Measurements from ENCODE around the gene COL4A2.
"Not testable (repeated sequence)": the region's sequence is repeated elsewhere in the genome, so short reads cannot be mapped to it uniquely, and the experiment has no call there.

Gene COL4A2

DNA sequence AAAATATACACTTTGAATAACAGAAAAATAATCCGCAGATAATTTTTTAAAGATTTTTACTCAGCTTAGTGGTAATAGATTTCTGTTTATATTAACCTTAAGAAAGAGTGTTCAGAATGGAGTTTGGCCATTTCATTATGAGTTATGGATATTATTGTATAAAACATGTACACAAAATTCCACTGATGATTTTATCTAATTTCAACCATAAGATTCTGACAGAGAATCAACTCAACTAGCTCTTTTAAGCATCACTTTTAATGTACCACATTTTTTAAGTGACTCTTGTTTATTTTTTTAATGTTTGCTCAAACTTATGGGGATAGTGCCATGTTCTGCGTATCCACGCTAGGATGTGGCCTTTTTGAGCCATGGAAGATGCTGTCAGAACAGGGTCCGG is 75.7 kb downstream of the COL4A2 start:
- no peak for DNase-seq

DNA sequence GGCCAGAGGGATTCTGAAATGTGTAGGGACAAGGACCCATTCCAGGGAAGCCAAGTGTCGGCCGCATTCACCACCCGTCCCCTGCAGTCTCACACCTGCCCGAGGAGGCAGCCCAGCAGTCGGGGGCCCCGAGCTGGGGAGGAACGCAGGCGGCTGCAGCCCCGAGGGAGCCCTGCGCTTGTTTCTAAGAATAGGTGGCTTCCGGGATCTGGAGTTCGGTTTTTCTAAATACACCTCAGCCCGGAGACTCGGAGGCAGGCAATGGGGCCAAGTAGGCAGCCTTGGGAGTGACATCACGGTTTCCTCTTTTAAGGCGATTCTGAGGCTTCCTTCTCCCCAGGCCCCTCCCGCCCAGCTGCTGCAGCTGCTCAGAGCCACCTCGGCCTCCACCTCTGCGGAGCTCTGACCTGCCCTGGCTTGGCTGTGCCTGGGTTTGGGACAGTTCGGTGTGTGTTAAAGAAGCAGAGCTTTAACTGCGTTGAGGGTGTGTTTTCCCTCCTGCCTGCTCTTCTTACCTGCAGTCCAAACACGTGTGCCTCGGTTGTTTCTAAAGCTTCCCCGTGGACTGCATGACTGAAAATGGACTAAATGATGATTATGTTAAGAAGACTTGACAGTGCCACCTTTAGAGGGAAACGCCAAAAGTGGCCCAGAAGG is 80.5 kb downstream of the COL4A2 start:
- DNase-seq, result no peak

DNA sequence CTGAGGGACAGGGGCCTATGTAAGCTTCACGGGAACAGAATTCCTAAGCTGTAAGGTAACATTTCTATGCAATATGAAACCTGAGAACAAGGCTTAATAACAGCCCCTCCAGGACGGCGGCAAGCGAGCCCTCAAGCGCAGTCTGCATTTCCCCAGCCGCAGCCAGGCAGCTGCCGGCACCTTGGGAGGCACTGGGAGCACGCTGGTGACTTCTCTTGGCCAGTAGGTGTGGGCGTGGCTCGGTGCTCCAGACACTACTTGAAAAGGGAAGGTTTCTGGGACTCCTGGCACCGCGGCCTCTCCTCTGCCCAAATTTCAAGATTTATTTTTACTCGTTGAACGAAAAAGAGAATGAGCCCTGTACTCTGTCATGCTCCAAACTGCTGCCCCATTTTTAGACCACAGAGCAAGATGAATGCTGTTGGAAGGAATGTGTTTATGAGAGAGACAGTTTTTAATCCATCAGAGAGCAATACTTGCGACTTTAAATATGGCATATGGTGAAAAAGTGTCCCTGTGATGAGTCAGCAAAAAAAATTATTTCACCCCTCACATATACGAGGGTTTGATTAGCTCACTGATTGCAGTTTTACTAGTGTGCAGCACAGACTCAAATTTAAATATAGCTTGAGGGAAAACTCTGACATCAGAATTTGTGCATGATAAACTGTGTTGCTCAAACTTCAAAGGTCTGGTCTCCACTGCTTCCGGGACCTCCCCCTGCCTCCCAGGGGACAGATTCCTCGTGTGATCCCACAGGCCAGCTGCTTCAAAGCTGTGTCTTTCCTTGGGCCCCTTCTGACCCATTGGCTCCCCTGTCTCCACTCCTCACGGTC is 81.2 kb downstream of the COL4A2 start:
- no peak for DNase-seq

DNA sequence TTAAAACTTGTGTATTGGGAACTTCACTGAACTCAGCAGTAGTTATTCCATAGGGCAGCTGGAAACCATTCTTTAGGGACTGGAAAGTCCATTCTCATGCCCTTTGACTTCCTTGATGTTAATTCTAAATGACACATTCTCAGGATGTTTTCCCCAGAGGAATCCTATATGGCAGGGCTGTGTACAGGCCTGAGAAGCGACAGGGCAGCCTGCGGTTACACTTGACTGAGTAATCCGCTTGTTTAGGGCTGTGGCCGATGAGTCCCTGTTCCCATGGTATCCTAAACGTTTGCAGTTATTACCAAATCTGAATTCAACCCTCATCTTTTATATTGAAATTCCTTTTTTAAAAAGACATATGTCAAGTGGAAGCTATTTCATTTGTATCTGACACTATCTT is 83.5 kb downstream of the COL4A2 start:
- DNase-seq, result no peak

DNA sequence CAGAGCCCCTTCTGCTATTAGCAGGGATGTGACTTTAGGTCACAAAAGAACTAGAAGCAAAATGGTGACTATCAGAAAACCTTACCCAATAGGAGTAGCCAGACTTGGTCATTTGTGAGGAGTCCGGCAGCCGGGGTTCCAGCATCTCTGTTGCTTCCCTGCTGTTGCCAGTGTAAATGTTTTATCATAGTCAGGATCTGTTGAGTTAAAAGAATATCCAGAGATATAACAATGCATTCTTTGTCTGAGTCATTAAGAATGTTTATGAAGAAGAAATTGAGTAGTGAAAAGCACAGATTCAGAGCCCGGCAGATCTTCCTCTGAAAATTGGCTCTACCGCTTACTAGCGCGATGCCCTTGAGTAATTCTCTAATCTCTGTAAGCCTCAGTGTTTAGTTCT is 84.2 kb downstream of the COL4A2 start:
- no peak for DNase-seq

DNA sequence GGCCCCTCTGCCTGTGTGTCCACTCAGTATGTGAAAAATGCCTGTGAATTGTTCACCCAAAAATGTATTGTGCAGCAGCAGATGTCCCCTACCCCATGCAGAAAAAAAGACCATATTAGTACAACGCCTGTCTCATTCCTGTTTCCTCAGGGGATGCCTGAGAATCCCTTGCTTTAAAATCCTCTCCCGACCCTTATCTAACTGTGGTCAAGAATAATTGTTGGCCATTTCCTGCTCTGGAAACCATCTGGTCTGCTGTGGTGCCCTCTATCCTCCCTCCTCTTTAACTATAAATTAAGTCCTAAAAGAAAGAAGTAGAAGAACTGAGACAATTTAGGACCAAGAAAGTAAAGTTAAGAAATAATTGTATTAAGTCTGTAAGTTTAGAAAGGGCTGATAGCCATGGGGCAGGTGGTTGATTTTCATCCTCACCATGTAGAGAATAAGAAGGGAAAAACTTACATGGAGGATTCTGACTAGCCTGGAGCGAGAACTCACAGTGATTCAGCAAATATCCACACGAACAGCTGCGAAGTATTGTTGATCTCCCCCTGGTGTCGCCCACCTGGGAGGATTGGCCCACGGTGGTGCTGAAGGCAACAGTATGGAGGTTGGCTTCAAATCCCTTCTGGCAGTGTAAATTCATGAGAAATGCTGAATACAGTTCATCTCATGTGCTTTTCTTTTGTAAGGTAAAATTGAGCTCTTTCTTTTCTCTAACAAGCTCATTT is 85.6 kb downstream of the COL4A2 start:
- DNase-seq, result no peak

DNA sequence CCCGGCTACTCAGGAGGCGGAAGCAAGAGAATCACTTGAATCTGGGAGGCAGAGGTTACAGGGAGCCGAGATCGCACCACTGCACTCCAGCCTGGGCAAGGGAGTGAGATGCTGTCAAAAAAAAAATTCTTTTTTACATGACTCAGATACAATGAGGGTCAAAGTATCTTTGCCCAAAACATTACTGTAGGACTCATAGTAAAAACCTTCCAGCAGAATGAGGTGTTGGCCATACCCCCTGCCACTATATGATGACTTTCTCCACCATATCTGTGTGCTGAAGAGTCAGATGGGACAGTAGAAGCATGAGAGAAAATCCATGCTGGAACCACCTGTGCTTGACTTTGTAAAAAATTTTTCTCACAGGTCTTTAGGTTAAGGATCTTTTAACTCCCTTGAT is 86.7 kb downstream of the COL4A2 start:
- no peak for DNase-seq

DNA sequence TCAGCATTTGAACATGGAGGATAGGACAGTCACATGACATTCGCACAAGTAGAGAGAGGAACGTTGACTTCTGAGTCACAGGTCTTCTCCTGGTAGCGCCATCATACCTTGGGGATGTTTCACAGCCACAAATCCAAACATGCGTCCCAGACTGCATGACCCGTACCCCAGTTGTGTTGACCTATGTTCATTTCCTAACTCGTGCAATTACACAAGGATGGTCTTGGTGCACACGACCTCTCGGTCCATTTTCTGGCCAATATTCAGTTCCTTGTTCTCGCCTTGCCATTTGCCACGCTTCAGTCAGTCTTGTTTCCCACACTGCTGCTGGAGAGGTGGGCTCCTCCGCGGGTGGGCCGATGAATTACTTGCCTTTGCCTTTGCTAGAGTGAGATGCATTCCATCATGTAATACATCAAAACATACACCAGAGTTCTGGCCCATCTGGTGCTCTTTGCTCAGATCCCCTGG is 87.3 kb downstream of the COL4A2 start:
- DNase-seq, result no peak

DNA sequence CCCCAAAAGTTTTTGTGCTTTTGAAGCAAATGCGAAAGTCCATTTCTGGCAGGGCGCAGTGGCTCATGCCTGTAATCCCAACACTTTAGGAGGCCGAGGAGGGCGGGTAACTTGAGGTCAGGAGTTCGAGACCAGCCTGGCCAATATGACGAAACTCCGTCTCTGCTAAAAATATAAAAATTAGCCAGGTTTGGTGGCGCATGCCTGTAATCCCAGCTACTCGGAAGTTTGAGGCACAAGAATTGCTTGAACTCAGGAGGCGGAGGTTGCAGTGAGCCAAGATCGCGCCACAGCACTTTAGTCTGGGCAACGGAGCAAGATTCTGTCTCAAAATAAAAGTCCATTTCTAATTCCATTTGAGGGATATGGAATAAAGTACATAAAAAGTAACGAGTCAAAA is 88.5 kb downstream of the COL4A2 start:
- DNase-seq, result not testable (repeated sequence)

DNA sequence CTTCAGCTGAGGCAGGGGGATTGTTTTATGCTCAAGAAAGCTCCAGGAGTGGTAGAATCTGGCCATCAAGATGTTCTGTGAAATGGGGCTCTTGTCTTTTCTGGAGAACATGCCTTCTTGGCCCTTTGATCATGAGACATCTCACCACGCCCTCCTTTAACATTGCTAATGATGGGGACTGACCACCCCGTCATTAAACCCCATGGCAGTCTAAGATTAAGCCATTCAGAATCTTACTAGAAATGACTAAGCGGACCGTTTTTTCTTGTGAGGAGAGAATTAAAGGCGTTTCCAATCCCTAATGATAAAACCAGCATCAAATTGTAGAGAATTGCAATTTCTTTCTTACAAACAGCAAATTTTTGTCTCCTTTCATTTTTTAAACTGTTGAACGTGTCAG is 89.4 kb downstream of the COL4A2 start:
- DNase-seq, result no peak

DNA sequence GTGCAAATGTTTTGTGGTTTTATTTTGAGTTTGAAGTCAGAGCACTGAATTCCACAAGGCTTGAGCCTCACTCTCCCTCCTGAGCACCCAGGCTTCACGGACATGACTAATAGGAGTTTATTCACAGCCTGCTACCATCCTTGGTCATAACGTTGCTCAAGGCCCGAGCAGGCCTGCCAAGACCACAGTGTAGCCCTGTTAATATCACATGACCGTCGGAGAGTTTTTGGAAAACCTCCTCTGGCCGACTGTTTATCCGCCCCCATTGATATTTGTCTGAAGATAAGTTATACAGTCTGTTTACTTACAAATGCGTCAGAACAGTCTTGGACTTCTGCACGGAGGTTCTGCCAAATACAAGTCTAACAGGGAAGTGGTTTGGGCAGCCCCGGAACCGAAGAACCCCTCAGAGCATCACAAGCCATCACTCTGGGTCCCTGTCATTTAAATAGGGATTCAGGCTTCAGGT is 89.9 kb downstream of the COL4A2 start:
- DNase-seq, result no peak

DNA sequence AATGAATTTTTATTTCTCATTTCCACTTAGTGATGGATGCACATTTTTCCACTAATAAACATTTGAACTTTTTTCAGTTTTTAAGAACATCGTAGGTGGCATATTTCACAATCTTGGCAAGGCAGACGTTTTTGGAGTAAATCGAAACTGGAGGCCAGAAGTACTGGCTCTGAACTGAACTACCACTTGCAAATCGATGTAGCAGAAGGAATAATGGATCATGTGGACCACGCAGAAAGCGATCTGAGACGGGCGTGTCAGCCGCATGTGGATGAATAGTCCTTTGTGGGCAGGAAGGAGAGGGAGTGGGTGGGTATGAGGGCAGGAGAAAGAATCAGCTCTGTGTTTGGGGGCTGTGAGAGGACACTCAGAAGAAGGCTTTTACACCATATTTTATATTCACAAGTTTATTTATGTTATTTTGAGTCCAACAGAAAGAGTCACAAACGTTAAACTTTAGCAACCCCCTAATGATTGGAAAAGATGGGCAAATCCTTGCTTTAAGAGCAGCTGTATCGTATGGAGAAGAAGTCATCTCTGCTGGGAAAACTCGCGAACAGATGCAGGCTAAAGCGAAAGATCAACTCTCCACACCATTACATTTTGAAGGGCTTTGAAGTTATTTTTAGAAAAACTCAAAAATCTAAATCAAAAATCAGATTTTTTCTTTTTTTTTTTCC is 90.5 kb downstream of the COL4A2 start:
- DNase-seq, result no peak

DNA sequence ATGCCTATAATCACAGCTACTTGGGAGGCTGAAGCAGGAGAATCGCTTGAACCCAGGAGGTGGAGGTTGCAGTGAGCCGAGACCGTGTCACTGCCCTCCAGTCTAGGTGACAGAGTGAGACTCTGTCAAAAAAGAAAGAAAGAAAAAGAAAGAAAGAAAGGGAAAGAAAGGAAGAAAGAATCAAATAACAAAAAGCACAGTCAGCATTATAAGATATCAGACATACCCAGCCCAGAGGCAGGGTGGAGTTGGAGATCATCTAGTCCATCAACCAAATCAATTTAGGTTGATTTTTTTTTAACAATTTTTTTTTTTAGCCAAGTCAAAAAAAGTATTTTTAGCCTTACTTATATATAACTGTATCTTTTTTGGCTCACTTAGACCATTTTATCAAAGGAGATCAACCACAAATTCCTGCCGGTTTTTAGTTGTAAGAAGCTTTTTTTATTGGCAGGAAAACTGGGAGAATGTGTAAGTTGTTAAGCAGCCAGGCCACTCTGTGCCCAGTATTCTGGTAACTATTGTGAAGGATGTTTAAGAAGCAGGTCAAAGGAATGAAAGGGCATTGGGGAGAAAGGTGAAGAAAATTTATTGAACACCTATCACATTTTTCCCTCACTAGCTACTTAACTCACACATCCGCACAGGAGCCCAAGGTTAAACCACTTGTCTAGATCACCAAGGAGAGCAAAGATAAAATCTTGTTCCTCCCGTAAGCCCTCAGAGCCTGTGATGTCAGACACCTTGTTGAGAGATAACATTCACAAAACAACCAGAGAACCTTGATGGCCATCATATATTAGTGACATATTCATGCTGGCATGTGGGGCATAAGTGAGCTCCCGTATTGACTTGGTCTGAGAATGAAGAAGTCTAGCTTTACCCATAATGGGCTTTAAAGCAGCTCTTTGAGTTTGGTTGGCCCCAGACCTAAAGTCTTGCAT is 91.8 kb downstream of the COL4A2 start:
- DNase-seq, result no peak

DNA sequence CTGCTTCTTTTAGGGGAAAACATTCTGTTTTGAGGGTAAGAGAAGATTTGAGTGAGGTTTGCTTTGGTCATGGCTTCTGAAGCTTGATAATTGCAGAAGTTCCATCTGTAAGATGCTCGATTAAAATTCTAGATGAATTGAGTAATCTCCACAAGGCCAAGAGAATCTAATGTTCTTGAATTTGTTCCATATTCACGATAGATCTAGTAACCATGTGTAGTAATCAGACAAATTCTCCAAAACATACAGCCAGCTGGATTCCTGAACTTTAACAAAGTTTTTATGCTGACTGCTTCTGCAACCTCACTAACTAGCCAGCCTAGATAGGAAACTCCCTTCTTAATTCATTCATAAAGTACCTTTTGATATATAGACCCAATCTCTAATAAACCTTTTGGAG is 92.7 kb downstream of the COL4A2 start:
- no peak for DNase-seq

DNA sequence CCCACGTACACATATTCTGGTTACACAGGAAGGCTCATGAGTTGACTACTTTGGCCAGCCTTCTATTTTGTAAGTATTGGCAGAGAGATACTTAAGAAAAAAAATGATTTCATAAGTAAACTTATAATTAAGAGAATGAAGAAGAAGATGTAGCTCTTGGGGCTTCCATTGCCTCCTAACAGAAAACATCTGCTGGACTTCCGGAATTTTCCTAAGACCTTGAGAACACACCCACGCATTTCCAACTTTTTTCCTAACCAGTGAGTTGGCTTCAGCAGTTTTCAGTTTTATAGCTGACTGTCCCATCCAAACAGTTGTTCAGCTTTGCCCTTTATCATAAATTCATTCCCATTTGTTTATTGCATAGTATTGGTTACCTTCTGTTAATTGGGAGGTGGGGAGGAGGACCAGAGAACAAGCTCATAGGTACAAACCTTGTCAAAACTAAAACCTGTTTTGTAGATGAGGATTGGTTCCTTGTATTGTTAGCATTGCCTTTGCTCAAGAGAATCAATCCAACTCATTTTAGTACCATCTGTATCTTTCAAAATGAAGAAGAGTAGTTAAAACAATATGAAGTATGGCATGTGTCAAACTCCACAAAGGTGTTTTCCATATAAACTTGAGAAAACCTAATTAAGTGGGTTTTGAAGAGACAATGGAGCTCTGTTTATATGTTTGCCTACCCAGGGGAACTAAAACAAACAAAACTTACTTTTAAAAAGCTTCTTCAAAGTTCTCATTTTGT is 93.9 kb downstream of the COL4A2 start:
- no peak for DNase-seq

DNA sequence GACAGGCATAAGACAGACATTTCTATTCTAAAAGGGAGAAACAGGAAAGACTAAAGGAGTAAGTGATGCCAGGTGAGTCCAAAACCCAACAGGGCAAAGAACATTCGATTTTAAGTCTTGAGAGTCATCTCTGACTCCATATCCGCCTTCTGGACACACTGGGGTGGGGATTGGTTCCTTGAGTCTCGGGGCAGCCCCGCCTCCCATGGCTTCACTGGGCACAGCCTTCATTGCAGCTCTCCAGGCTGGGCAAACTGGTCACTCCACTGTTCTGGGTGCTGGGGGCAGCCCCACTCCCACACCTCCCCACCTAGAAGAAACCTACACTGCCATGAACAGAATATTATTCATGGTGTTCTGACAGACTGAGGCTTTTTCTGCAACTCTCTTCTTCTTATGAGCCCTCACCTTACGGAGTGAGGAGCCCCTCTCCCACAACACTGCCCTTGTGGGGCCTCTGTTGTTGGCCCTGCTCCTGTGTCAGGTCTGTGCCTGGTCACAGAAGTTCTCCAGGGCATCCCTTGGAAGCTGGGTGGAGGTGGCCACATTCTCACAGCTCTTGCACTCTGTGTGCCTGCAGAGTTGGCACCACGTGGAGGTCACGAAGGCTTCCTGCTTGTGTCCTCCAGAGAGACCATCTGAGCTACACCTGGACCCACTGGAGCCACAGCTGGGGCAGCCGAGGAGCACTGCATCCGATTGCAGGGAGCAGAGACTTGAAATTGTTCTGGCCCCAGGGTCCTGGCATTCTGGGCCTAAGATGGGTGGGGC is 95.4 kb downstream of the COL4A2 start:
- no peak for DNase-seq

DNA sequence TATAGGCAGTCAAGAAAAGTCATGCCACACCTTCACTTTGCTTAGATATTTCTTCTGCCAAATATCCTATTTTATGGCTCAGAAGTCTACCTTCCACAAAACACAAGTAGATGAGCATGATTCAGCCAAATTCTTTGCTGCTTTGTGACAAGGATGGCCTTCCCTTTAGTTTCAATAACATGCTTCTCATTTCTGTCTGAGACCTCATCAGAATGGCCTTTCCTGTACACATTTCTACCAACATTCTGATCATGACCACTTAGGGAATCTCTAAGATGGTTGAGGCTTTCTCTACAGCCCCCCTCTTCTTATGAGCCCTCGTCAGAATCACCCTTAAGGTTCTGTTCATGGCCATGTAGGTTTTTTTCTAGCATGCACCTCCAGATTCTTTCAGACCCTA is 96.2 kb downstream of the COL4A2 start:
- DNase-seq, result no peak

DNA sequence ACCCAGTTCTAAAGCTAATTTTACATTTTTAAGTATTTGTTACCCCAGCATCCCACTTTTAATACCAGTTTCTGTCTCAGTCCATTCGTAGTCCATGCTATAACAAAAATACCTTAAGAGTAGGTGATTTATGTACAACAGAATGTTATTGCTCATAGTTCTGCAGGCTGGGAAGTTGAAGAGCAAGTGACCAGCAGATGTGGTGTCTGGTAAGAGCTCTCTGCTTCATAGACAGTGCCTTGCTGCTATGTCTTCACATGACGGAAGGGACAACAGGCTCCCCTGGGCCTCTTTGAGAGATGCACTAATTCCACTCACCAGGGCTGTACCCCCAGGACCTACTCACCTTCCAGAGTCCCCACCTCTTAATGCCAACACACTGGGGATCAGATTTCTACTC is 96.6 kb downstream of the COL4A2 start:
- no peak for DNase-seq

DNA sequence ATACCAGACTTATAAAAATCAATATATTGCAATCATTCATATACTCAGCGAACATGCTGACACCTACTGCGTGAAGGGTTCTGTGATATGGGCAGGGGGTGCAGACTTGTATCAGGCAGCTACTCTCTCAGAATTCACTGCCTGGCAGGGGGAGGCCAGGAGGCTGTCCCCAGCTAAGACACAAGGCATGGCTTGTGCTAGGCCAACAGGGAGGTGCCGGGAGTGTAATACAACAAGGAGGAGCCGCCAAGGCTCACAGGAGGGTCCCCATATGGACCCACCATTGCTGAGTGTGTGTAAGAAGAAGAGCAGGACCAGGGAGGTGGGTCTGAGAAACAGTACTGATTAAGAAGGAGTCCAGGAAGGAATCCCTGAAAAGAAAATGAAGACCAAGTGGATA is 97.2 kb downstream of the COL4A2 start:
- DNase-seq, result no peak
